ENCODE data around the gene MAP2K1.

MAP2K1 gene

GRCh38 chr15:66389098-66389858, 2.6 kb downstream of the MAP2K1 start:
- Histone ChIP-seq H3K4me1 (ENCODE audit: control insufficient read depth, insufficient read depth, low read length) (peaks cover 5% of the 10 kb centered on the region; the same call in 1 of the 2 replicates), H3K4me3 (ENCODE audit: low read depth, low read length) (no peak overlapping the region), H3K27ac (ENCODE audit: extremely low read depth, low read depth, low read length) (no peak overlapping the region), H3K9me3 (ENCODE audit: control insufficient read depth, insufficient read depth, low read depth, low read length) (no peaks in the 10 kb centered on the region), H3K36me3 (ENCODE audit: control insufficient read depth in 2 of 2, insufficient read depth in 1 of 2, low read length in 2 of 2) (peaks cover 0 to 23% of the 10 kb centered on the region in 2 experiments; a peak in 2 of 3 replicates)
- no peak for TF ChIP-seq ZSCAN16 (tag by site-specific recombination; IDR thresholded peaks at IDR 0.05)
- no peak for TF ChIP-seq ZNF560 (tag by site-specific recombination; IDR thresholded peaks at IDR 0.05; ENCODE audit: borderline replicate concordance)
- TF ChIP-seq, protein P1, sequence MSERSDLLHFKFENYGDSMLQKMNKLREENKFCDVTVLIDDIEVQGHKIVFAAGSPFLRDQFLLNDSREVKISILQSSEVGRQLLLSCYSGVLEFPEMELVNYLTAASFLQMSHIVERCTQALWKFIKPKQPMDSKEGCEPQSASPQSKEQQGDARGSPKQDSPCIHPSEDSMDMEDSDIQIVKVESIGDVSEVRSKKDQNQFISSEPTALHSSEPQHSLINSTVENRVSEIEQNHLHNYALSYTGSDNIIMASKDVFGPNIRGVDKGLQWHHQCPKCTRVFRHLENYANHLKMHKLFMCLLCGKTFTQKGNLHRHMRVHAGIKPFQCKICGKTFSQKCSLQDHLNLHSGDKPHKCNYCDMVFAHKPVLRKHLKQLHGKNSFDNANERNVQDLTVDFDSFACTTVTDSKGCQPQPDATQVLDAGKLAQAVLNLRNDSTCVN (tag by site-specific recombination; optimal IDR thresholded peaks at IDR 0.05) = peak; percentile 11
- TF ChIP-seq ZNF341 (tag by site-specific recombination; IDR thresholded peaks at IDR 0.05; ENCODE audit: low read depth) = no peak
- no peak for TF ChIP-seq ZNF677 (tag by site-specific recombination; IDR thresholded peaks at IDR 0.05)
- TF ChIP-seq ZNF600 (tag by site-specific recombination; IDR thresholded peaks at IDR 0.05) = peak; percentile 69
- TF ChIP-seq ZNF10 (tag by site-specific recombination; IDR thresholded peaks at IDR 0.05) = no peak
- no peak for TF ChIP-seq WT1 (tag by site-specific recombination; IDR thresholded peaks at IDR 0.05)
- peak; percentile 39; the same call in 1 of the 2 replicates for TF ChIP-seq ZNF362 (tag by site-specific recombination; IDR thresholded peaks at IDR 0.05)
- TF ChIP-seq ZNF324 (tag by site-specific recombination; IDR thresholded peaks at IDR 0.05) = no peak
- TF ChIP-seq KLF16 (tag by site-specific recombination; IDR thresholded peaks at IDR 0.05) = no peak
- ChIA-PET CTCF (interaction anchor here (0.5 to 4.8 kb wide), 3 partner anchors 35 to 115 kb away, joined by 3 to 58 read pairs (median 3); partner anchors contain the start of gene SNAPC5), POLR2A (interaction anchor here (0.7 kb wide), 1 partner anchor 112 kb away, joined by 5 read pairs; no protein-coding TSS in a partner anchor)

DNA sequence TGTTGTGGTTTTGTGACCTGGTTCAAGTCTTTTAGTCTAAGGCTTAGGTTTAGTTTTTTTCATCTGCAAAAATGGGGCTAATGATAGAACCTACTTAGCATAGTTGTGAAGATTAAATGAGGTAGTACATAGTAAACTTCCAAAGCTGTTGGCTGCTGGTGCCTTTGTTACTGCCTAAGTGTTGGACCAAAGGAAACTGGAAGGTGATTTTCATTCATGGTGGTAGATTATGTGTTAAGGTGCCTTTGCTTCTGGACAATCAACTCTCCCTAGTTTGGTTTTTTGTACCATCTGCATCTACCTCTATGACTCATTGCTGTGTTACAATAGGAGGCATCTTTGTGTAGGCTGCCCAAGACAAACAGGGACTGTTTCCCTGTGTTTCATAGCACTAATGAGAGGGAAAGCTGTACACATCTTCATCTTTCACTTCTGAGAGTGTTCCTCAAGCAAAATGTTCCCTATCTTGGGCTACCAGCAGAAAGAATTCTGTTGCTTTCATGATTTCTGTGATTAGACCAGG, 3.2 kb downstream of the MAP2K1 start:
- Histone ChIP-seq H3K27ac (ENCODE audit: extremely low read depth, low read depth, low read length) (no peak overlapping the region), H3K4me1 (ENCODE audit: control insufficient read depth, insufficient read depth, low read length) (peaks cover 5% of the 10 kb centered on the region; the same call in 1 of the 2 replicates), H3K4me3 (ENCODE audit: low read depth, low read length) (no peak overlapping the region), H3K36me3 (ENCODE audit: control insufficient read depth in 2 of 2, insufficient read depth in 1 of 2, low read length in 2 of 2) (peaks cover 0 to 23% of the 10 kb centered on the region in 2 experiments; a peak in 2 of 3 replicates), H3K9me3 (ENCODE audit: control insufficient read depth, insufficient read depth, low read depth, low read length) (no peaks in the 10 kb centered on the region)
- CTCF ChIA-PET = interaction anchor here (0.5 to 4.8 kb wide), 4 partner anchors 34 to 982 kb away, joined by 3 to 58 read pairs (median 3); partner anchors contain the start of gene SNAPC5
- no peak for TF ChIP-seq ZNF747 (tag by site-specific recombination; IDR thresholded peaks at IDR 0.05)
- TF ChIP-seq PRDM1 (tag by site-specific recombination; IDR thresholded peaks at IDR 0.05) = peak; percentile 94
- peak; percentile 98 for TF ChIP-seq ZNF664 (tag by site-specific recombination; IDR thresholded peaks at IDR 0.05)
- POLR2A ChIA-PET = no interaction called here

DNA sequence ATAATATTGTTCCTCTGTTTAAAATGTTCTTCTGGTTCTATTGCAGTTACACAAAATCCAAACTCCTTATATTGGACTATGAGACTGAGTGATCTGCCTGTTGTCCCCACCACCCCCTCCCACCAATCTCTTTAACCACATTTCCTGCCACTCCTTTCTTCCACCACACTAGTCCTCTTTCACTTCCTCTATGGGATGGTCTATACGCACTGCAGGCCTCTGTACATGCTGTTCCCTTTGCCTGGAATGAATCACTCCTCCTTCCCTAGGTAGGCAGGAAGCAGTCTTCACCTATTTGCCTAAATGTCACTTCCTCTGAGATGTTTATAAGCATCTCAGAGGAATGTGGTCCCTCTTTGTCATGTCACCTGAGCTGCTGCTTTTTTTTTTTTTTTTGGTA, 4.0 kb downstream of the MAP2K1 start:
- TF ChIP-seq, protein P2, sequence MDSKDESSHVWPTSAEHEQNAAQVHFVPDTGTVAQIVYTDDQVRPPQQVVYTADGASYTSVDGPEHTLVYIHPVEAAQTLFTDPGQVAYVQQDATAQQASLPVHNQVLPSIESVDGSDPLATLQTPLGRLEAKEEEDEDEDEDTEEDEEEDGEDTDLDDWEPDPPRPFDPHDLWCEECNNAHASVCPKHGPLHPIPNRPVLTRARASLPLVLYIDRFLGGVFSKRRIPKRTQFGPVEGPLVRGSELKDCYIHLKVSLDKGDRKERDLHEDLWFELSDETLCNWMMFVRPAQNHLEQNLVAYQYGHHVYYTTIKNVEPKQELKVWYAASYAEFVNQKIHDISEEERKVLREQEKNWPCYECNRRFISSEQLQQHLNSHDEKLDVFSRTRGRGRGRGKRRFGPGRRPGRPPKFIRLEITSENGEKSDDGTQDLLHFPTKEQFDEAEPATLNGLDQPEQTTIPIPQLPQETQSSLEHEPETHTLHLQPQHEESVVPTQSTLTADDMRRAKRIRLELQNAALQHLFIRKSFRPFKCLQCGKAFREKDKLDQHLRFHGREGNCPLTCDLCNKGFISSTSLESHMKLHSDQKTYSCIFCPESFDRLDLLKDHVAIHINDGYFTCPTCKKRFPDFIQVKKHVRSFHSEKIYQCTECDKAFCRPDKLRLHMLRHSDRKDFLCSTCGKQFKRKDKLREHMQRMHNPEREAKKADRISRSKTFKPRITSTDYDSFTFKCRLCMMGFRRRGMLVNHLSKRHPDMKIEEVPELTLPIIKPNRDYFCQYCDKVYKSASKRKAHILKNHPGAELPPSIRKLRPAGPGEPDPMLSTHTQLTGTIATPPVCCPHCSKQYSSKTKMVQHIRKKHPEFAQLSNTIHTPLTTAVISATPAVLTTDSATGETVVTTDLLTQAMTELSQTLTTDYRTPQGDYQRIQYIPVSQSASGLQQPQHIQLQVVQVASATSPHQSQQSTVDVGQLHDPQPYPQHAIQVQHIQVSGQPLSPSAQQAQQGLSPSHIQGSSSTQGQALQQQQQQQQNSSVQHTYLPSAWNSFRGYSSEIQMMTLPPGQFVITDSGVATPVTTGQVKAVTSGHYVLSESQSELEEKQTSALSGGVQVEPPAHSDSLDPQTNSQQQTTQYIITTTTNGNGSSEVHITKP (tag by site-specific recombination; IDR thresholded peaks at IDR 0.05) = 0 out of 2 replicates have a peak, but pooled peaks have one; percentile 29
- no peak for TF ChIP-seq WT1 (tag by site-specific recombination; IDR thresholded peaks at IDR 0.05)
- TF ChIP-seq, protein P3, sequence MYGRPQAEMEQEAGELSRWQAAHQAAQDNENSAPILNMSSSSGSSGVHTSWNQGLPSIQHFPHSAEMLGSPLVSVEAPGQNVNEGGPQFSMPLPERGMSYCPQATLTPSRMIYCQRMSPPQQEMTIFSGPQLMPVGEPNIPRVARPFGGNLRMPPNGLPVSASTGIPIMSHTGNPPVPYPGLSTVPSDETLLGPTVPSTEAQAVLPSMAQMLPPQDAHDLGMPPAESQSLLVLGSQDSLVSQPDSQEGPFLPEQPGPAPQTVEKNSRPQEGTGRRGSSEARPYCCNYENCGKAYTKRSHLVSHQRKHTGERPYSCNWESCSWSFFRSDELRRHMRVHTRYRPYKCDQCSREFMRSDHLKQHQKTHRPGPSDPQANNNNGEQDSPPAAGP (tag by site-specific recombination; IDR thresholded peaks at IDR 0.05) = peak; percentile 60; the same call in 1 of the 2 replicates
- Histone ChIP-seq H3K9me3 (ENCODE audit: control insufficient read depth, insufficient read depth, low read depth, low read length) (no peaks in the 10 kb centered on the region), H3K27ac (ENCODE audit: extremely low read depth, low read depth, low read length) (no peak overlapping the region), H3K36me3 (ENCODE audit: control insufficient read depth in 2 of 2, insufficient read depth in 1 of 2, low read length in 2 of 2) (peaks cover 4 to 23% of the 10 kb centered on the region in 2 experiments; a peak in 2 of 3 replicates), H3K4me1 (ENCODE audit: control insufficient read depth, insufficient read depth, low read length) (peaks cover 5% of the 10 kb centered on the region; the same call in 1 of the 2 replicates), H3K4me3 (ENCODE audit: low read depth, low read length) (no peak overlapping the region)
- ChIA-PET POLR2A (no interaction called here), CTCF (interaction anchor here (0.7 to 1.7 kb wide), 3 partner anchors 12 to 983 kb away, joined by 3 read pairs; no protein-coding TSS in a partner anchor)
